ENCODE data around the gene ZNRF2. TPM values are rescaled to one million over a fixed set of nuclear protein-coding genes. Genes with fewer than 3 reads are reported as not detected.

ZNRF2 gene
- total RNA-seq, 3 donors from 2014 or later (not counting 1 experiment from before 2014, with no cell fraction given): 35.0 to 43.7 (median 36.3) TPM

- no peaks in the 10 kb centered on the region for H3K27me3 ChIP-seq (ENCODE audit: control insufficient read depth, insufficient read depth, low read length)
- H3K4me1 Mint-ChIP-seq: peaks cover 53 to 65% of the 10 kb centered on the region in 2 donors
- H3K27me3 Mint-ChIP-seq (ENCODE audit: low read depth in 2 of 2): no peaks in the 10 kb centered on the region
- H3K27ac ChIP-seq (ENCODE audit: low read length): peak overlapping the region; percentile 54
- TF ChIP-seq CTCF (IDR thresholded peaks at IDR 0.05): no peak
- peaks cover 9% of the 10 kb centered on the region for H3K4me1 ChIP-seq (ENCODE audit: control insufficient read depth, insufficient read depth, low read length)
- H3K9me3 ChIP-seq (ENCODE audit: control insufficient read depth, insufficient read depth, low read length): no peaks in the 10 kb centered on the region
- DNase-seq (no peak), ATAC-seq (no peak)
- intact Hi-C loops (cut with micrococcal nuclease): loop anchor here (2.0 to 5.0 kb wide), 2 partner anchors 27 to 188 kb away; no protein-coding TSS in a partner anchor
- H3K27ac Mint-ChIP-seq: peak overlapping the region; percentile 96 to 97
- H3K36me3 Mint-ChIP-seq: no peaks in the 10 kb centered on the region
- no peaks in the 10 kb centered on the region for H3K36me3 ChIP-seq (ENCODE audit: control insufficient read depth, insufficient read depth, low read length)
- H3K4me3 ChIP-seq (ENCODE audit: low read length): no peak overlapping the region
- no peaks in the 10 kb centered on the region for H3K9me3 Mint-ChIP-seq
- no peak overlapping the region for H3K4me3 Mint-ChIP-seq
These were observed 65.4 kb downstream of the ZNRF2 start for GRCh38 chr7:30349816-30350215.

GRCh38 chr7:30351286-30351685, 66.9 kb downstream of the ZNRF2 start:
- intact Hi-C loops (cut with micrococcal nuclease): no loop called here
- H3K4me1 Mint-ChIP-seq: peaks cover 45 to 54% of the 10 kb centered on the region in 2 donors
- no peaks in the 10 kb centered on the region for H3K27me3 Mint-ChIP-seq (ENCODE audit: low read depth in 2 of 2)

GRCh38 chr7:30351724-30352123, 67.3 kb downstream of the ZNRF2 start:
- intact Hi-C loops (cut with micrococcal nuclease): no loop called here
- Histone ChIP-seq H3K27ac (ENCODE audit: low read length) (no peak overlapping the region), H3K9me3 (ENCODE audit: control insufficient read depth, insufficient read depth, low read length) (no peaks in the 10 kb centered on the region), H3K36me3 (ENCODE audit: control insufficient read depth, insufficient read depth, low read length) (no peaks in the 10 kb centered on the region), H3K4me3 (ENCODE audit: low read length) (no peak overlapping the region), H3K27me3 (ENCODE audit: control insufficient read depth, insufficient read depth, low read length) (no peaks in the 10 kb centered on the region), H3K4me1 (ENCODE audit: control insufficient read depth, insufficient read depth, low read length) (peaks cover 9% of the 10 kb centered on the region)
- ATAC-seq: no peak
- Mint-ChIP-seq H3K27me3 (ENCODE audit: low read depth in 2 of 2) (no peaks in the 10 kb centered on the region), H3K27ac (peak overlapping the region; percentile 72 to 96), H3K4me3 (no peak overlapping the region), H3K9me3 (no peaks in the 10 kb centered on the region), H3K36me3 (no peaks in the 10 kb centered on the region), H3K4me1 (peaks cover 45 to 50% of the 10 kb centered on the region in 2 donors)
- no peak for TF ChIP-seq CTCF (IDR thresholded peaks at IDR 0.05)
- no peak for DNase-seq
- WGBS (ENCODE audit: insufficient coverage): 100% methylated on average over 1 of the region's 2 CpGs

More at GRCh38 chr7:30351286-30351685, 66.9 kb downstream of the ZNRF2 start:
- H3K4me3 Mint-ChIP-seq: no peak overlapping the region
- DNase-seq (no peak), ATAC-seq (no peak)
- no peak for TF ChIP-seq CTCF (IDR thresholded peaks at IDR 0.05)
- Histone ChIP-seq H3K9me3 (ENCODE audit: control insufficient read depth, insufficient read depth, low read length) (no peaks in the 10 kb centered on the region), H3K36me3 (ENCODE audit: control insufficient read depth, insufficient read depth, low read length) (no peaks in the 10 kb centered on the region), H3K27me3 (ENCODE audit: control insufficient read depth, insufficient read depth, low read length) (no peaks in the 10 kb centered on the region), H3K4me3 (ENCODE audit: low read length) (no peak overlapping the region), H3K27ac (ENCODE audit: low read length) (peak overlapping the region; percentile 30), H3K4me1 (ENCODE audit: control insufficient read depth, insufficient read depth, low read length) (peaks cover 9% of the 10 kb centered on the region)
- H3K36me3 Mint-ChIP-seq: no peaks in the 10 kb centered on the region
- H3K9me3 Mint-ChIP-seq: no peaks in the 10 kb centered on the region
- peak overlapping the region; percentile 72 to 96 for H3K27ac Mint-ChIP-seq
- 41% methylated on average over 4 of the region's 4 CpGs for WGBS (ENCODE audit: insufficient coverage)

GRCh38 chr7:30352169-30352568, 67.8 kb downstream of the ZNRF2 start:
- peak in 1 of 2 donors; percentile 56 for DNase-seq
- intact Hi-C loops (cut with micrococcal nuclease): no loop called here

More at GRCh38 chr7:30352169-30352568, 67.8 kb downstream of the ZNRF2 start:
- H3K9me3 Mint-ChIP-seq: no peaks in the 10 kb centered on the region
- WGBS (ENCODE audit: insufficient coverage): 89% methylated on average over 3 of the region's 5 CpGs
- H3K27ac Mint-ChIP-seq: peak overlapping the region; percentile 72 to 96
- peaks cover 8% of the 10 kb centered on the region for H3K4me1 ChIP-seq (ENCODE audit: control insufficient read depth, insufficient read depth, low read length)
- no peaks in the 10 kb centered on the region for H3K27me3 ChIP-seq (ENCODE audit: control insufficient read depth, insufficient read depth, low read length)
- ATAC-seq: no peak
- no peak overlapping the region for H3K4me3 ChIP-seq (ENCODE audit: low read length)
- no peak overlapping the region for H3K27ac ChIP-seq (ENCODE audit: low read length)
- peaks cover 3% of the 10 kb centered on the region for H3K36me3 Mint-ChIP-seq
- peaks cover 46 to 47% of the 10 kb centered on the region in 2 donors for H3K4me1 Mint-ChIP-seq
- H3K9me3 ChIP-seq (ENCODE audit: control insufficient read depth, insufficient read depth, low read length): no peaks in the 10 kb centered on the region
- no peaks in the 10 kb centered on the region for H3K27me3 Mint-ChIP-seq (ENCODE audit: low read depth in 2 of 2)
- peak; percentile 35 for TF ChIP-seq CTCF (IDR thresholded peaks at IDR 0.05)
- no peak overlapping the region for H3K4me3 Mint-ChIP-seq
- peaks cover 4% of the 10 kb centered on the region for H3K36me3 ChIP-seq (ENCODE audit: control insufficient read depth, insufficient read depth, low read length)

All from natural killer cell (primary cell).